ENCODE results near the gene IFIT2.
"Not testable (repeated sequence)": the region's sequence is repeated elsewhere in the genome, so short reads cannot be mapped to it uniquely, and the experiment has no call there.

Gene IFIT2

DNA sequence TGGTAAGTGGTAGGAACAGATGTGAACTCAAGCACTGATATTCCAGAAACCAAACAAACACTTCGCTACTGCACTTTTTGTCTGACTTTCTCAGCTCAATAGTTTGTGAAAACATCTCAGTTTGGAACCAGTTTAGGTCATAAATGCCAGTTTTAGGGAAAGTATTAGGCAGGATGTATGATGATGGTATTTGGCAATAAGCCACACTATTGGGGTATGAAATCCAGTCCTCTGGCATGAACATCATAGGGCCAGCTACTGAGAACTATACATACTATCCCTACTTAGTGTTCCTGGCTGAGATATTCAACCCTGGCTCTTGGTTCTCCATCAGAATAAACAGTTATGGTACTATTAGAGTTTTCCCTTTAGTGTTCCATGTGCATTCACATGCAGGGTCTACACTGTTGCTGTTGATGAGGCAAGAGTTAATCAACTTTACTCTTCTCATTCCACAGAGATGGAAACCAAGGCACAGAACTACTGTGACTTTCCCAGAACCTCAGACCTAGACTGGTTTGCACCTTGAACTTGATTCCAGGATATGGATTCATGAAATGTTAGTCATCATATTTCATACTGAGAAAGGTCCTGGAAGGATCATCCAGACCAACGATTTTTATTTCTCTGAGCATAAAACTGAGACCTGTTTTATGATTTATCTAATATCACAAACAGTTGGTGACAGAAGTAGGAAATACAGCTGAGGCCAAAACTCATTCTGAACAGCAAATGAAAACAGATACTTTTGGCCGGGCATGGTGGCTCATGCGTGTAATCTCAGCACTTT lies 20.0 kb upstream of the IFIT2 start:
- DNase-seq: no peak

DNA sequence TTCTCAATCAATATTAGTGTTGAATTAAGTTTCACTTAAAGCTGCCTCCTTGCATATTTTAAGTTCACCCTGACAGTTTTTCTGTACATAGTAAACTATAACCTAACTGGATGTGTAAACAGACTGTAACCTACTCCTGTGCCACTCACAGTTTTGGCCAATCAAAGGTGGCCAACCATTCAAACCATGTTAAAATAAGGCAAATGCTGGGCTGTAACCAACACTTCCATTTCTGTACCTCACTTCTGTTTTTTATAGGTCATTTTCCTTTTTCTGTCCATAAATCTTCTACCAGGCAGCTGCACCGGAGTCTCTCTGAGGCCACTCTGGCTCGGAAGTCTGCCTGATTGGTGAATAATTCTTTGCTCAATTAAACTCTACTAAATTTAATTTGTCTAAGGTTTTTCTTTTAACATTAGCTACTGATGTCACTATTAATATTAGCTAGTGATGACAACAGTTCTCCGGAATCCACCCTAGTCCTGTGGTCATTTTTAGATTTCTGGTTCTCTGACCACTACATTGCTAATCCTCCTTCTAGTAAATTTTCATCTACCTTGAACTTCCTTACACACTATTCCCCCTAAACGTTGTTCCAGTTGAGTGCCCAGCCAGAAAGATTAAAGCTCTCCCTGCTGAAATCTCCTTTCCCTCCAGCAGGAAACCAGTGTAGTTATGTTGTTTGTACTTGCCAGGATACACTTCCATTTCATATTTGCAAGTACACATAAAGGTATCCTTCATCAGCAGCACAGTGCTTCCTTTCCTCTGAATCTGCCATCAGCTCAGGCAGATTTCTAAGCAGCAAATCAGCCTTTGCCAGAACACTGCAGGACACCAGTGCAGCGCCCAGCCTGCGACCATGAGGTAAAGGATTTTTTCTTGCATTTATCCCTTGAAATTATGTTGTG lies 18.6 kb upstream of the IFIT2 start:
- peak; percentile 29 to 52 for DNase-seq

DNA sequence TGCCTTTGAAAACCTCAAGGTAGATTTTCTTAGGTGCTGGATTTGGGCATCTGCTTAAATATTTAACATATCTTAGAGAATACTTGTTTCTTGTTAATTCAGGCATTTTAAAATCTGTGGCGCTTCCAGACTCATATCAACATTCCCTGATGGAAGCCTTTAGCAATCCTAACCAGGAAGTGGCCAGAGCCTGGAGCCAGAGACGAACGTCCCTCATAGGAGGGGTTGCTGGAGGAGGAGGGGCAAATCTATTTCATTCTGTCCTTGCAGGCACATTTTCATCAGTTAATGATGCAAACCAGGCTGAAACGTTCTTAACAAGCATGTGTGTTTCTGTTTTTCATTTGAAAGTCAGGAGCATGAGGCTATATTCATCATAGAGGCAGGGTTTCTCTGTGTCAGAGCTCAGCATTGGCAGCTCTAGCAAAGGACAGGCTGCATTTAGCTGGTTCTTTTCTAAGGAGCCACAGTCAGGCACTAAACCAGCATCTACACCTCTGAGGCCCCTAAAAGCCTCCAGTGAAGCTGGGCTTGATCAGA lies 17.8 kb upstream of the IFIT2 start:
- no peak for DNase-seq

DNA sequence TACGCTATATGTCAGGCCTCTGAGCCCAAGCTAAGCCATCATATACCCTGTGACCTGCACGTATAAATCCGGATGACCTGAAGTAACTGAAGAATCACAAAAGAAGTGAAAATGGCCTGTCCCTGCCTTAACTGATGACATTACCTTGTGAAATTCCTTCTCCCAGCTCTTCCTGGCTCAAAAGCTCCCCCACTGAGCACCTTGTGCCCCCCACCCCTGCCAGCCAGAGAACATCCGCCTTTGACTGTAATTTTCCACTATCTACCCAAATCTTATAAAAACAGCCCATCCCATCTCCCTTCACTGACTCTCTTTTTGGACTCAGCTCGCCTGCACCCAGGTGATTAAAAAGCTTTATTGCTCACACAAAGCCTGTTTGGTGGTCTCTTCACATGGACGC lies 17.1 kb upstream of the IFIT2 start:
- DNase-seq: not testable (repeated sequence)

DNA sequence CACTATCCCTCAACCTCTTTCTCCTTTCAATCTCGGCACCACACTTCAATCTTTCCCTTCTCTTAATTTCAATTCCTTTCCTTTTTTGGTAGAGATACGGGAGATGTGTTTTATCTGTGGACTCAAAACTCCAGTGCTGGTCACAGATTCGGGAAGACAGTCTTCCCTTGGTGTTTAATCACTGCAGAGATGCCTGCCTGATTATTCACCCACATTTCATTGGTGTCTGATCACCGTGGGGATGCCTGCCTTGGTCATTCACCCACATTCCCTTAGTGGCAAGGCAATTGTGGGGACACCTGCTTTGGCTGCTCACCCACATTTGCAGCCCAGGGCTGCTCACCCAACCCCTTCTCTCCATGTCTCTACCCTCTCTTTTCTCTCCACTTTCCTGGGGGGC lies 16.5 kb upstream of the IFIT2 start:
- not testable (repeated sequence) for DNase-seq

DNA sequence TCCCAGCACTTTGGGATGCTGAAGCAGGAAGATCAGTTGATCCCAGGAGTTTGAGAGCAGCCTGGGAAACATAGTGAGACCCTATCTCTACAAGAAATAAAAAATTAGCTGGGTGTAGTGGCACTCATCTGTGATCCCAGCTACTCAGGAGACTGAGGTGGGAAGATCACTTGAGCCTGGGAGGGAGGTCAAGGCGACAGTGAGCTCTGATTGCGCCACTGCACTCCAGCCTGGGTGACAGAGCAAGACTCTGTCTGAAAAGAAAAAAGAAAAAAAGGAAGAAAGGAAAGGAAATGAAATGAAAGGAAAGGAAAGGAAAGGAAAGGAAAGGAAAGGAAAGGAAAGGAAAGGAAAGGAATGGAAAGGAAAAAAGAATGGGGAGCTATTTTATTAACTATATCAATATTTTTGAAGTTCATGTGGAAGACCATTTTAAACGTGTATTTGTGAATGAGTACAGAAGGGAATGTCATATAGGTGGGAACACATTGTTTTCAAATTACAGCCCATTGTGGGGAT lies 7.1 kb upstream of the IFIT2 start:
- DNase-seq: no peak

DNA sequence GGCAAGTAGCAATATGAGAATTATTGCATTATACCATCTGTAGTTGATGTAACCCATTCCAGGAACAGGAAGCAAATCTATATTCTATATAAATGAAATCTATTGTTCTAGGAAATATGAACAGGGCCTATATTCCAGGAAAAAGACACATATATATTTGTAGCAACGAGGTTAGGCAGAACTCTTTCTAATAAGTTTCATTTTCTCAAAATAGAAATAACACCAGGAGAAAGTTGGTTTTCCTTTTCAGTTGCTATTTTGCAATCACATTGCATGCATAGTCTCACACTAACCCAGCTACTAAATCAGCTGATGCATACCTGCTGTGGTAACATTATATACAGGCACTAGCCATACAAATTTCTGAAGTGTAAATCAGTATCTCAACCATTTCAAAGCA lies 6.2 kb upstream of the IFIT2 start:
- DNase-seq: peak; percentile 74 to 81

DNA sequence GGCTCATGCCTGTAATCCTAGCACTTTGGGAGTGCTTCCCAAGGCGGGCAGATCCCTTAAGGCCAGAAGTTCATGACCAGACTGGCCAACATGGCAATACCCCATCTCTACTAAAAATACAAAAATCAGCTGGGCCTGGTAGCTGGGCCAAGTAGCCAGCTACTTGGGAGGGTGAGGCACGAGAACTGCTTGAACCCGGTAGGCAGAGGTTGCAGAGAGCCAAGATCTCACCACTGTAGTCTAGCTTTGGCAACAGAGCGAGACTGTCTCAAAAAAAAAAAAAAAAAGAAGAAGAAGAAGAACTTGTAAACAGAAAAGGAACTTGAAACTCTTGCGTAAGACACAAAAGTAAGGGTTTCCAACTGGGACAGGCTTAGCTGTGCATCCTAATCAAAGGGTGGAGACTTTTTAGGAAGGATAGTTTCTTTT lies 5.6 kb upstream of the IFIT2 start:
- DNase-seq: peak; percentile 89 to 90

DNA sequence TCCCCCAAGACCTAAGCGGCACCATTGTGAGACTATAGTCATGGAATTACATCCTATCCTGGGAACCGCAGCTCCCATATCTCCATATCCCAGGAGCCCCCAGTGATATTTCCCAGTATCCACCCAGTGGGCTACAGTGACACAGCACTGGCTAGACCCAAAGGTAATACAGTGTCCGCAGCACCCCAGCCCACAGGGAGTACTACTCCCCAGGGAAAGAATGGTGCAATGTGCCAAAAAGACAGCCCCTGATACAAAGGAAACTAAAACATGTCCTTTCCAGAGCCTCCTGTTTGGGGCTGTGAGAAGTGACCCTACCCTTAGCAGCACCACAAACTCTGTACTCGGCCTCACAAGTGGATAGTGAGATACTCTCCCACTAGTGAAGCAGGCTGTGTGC lies 4.5 kb upstream of the IFIT2 start:
- no peak for DNase-seq

DNA sequence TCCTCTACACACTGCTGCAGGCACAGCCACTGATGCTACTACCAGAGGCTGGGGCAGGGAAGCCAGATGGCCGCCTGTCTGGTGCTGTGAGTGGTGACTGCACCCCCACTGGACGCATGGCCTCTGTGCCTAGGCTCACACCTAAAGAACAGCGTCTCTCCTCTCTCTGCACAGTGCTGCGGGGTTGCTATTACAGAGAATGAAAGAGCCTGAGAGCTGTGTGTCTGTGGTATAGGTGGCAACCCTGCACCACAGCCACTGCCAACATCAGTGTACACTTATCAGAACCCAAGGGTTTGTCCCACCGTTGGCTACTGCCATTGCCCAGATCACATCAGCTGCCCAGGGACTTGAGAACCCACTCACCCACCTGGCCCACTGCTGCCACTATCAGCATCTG lies 4.1 kb upstream of the IFIT2 start:
- DNase-seq: no peak

DNA sequence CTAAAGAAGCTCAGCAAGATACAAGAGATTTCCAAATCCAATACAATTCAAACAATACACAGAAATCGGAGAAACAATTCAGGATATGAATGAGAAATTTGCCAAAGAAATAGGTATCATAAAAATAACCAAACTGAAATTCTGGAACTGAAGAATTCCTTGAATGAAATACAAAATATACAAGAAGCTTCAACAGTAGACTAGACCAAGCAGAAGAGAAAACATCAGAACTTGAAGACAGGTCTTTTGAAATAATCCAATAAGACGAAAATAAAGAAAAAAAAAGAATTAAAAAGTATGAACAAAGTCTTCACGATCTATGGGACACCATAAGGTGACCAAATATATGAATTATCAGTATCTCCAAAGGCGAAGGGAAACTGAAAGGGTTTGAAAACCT lies 2.8 kb upstream of the IFIT2 start:
- DNase-seq: no peak

DNA sequence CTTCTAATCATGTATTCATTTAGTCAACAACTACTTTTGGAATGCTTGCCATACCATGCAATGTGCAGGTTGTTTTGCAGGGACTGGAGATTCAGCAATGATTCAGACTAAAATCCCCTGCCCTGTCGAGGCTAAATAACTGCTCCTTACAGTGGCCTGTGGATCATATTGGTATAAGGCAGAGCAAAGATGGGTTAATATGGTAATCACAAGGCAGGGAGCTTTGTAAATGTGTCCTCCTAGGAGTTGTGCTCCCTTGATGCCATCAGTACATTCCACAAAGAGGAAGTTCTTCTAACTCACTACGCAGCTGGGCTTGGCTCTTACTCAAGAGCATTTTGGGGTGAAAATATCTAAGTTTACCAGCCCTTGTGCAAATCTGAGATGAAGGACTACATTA lies 614 bp upstream of the IFIT2 start:
- DNase-seq: peak; percentile 85 to 87

DNA sequence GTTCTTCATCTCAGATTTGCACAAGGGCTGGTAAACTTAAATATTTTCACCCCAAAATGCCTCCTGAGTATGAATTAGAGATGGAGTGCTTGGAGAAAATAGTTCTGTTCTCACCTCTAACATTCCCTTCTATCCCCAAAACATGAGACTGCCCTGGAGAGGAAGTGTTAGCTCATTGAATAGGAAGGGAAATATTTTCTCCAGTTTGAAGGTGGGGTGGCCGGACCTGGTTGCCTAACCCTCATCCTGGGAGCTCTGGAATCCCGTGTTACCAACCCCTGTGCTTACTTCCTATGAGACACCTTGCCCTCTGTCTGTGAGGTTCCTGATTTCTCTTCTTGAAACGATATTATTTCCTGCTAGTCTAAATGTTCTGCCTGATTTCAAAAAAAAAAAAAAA lies 779 bp downstream of the IFIT2 start:
- DNase-seq: peak in 1 of 2 donors; percentile 61

DNA sequence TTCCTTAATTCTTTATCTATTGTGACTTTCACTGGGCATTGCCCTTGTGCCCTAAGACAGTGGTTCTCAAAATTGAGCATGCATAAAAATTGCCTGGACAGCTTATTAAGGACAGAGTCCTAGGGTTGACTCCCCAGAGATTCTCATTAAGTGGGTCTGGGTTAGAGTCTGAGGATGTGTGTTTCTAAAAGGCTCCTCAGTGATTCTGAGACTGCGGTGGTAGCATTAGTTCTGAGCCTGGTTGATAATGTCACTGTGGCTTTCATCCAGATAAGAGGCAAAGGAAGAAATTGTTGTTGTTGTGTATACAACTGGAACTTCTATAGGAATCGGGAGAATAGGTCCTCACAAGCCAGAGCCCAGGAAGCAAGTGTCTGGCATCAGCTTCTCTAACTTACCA lies 1.3 kb downstream of the IFIT2 start:
- peak in 1 of 2 donors; percentile 35 for DNase-seq

DNA sequence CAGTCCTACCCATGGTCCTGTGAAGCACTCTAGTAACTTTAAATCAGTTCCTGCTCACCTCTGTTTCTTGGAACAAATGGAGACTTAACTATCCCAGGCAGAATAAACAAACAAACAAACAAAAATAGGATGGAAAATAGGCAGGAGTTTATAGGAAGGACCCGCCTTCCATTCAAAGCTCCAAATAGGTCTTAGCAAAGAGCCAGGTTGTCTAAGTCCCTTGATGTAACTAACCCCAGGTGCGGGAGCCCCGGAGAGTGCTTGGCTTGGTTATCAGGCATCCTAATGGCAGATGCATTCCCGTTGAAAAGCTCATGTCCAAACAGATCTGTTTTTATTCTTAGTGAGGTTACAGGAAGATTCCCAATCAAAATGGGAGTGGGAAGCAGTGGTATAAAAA lies 2.2 kb downstream of the IFIT2 start:
- peak in 1 of 2 donors; percentile 26 for DNase-seq

DNA sequence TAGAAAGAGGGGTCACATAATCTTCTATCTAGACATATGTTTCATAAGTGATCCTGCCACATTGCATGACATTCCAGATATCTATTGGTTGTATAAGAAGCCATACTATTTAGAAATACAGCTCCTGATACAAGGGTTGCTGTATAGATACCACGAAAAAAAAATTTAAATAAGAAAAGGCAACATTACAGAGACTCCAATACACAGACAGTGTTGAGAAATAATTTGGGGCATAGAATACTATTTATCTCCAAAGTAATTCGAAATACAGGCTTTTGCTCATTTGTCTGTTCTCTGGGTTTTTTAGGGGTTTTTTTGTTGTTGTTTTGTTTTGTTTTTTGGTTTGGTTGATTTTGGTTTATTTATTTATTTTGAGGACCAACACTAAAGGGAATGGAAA lies 2.6 kb downstream of the IFIT2 start:
- DNase-seq: peak in 1 of 2 donors; percentile 38

DNA sequence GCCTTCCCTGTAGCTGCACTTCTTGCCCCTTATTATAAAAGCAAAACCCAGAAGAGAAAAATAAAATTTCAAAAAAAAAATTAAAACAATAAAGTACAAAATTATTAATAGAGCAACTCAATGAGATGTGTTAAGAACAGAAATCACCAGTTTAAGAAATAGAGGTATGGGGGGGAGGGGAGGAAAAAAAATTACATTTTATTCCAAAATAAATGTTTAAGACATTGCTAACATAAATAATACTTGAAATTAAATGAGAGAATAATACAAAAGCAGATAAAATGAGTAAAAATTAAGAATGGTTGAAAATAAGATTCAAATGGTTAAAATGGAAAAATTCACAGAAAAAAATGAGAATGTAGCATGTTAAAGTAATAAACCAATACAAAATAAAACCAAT lies 3.1 kb downstream of the IFIT2 start:
- peak in 1 of 2 donors; percentile 33 for DNase-seq

DNA sequence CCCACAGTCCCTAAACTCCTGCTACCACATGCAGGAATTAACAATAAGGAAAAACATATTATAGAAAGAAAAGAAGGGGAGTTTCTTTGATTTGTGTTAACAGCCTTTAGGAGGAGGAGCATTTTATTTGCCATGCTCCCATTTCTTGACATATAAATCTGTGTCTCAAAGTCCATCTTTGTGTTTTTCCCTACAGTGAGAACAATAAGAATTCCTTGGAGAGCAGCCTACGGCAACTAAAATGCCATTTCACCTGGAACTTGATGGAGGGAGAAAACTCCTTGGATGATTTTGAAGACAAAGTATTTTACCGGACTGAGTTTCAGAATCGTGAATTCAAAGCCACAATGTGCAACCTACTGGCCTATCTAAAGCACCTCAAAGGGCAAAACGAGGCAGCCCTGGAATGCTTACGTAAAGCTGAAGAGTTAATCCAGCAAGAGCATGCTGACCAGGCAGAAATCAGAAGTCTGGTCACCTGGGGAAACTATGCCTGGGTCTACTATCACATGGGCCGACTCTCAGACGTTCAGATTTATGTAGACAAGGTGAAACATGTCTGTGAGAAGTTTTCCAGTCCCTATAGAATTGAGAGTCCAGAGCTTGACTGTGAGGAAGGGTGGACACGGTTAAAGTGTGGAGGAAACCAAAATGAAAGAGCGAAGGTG lies 4.1 kb downstream of the IFIT2 start:
- peak in 1 of 2 donors; percentile 43 for DNase-seq

DNA sequence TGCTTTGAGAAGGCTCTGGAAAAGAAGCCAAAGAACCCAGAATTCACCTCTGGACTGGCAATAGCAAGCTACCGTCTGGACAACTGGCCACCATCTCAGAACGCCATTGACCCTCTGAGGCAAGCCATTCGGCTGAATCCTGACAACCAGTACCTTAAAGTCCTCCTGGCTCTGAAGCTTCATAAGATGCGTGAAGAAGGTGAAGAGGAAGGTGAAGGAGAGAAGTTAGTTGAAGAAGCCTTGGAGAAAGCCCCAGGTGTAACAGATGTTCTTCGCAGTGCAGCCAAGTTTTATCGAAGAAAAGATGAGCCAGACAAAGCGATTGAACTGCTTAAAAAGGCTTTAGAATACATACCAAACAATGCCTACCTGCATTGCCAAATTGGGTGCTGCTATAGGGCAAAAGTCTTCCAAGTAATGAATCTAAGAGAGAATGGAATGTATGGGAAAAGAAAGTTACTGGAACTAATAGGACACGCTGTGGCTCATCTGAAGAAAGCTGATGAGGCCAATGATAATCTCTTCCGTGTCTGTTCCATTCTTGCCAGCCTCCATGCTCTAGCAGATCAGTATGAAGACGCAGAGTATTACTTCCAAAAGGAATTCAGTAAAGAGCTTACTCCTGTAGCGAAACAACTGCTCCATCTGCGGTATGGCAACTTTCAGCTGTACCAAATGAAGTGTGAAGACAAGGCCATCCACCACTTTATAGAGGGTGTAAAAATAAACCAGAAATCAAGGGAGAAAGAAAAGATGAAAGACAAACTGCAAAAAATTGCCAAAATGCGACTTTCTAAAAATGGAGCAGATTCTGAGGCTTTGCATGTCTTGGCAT lies 4.8 kb downstream of the IFIT2 start:
- peak in 1 of 2 donors; percentile 31 for DNase-seq

DNA sequence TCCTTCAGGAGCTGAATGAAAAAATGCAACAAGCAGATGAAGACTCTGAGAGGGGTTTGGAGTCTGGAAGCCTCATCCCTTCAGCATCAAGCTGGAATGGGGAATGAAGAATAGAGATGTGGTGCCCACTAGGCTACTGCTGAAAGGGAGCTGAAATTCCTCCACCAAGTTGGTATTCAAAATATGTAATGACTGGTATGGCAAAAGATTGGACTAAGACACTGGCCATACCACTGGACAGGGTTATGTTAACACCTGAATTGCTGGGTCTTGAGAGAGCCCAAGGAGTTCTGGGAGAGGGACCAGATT lies 5.4 kb downstream of the IFIT2 start:
- DNase-seq: peak in 1 of 2 donors; percentile 42

DNA sequence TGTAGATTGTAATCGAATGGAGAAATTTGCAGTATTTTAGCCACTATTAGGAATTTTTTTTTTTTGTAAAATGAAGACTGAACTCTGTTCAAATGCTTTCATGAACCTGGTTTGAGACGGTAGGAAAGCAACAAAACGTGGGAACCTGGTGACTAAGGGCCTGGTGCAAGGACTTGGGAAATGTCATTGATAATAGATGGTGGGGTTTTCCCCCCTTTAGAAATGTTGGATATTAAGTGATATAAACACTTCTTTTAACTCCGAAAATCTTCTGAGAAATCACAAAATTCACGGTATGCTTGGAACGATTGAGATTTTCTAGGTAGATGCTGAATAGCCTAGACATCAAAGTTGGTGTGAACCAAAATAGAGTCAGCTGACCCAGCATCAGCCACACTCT lies 6.4 kb downstream of the IFIT2 start:
- DNase-seq: no peak

DNA sequence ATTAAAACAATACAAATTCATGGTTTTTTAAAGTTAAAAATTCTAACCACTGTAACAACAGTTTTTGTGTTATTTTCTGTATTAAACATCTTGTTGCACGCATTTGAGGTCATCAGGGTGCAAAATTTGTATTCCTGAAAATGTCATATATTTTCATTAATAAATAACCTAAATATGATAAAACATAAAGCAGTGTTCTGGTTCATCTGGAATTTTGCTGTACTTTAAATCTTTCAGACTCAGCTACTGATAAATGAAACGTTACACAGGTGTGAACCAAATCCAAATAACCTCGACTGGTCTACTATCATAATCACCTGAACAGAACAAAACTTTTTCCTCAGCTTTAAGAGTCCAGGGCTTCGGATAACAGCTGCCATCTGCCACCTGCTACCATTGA lies 6.9 kb downstream of the IFIT2 start:
- peak in 1 of 2 donors; percentile 41 for DNase-seq

All from inflammatory macrophage treated with lipopolysaccharide for 1 hour (primary cell).